H1 (cell line): ENCODE results near the gene ADGRV1. TPM values are rescaled to one million over a fixed set of nuclear protein-coding genes. Genes with fewer than 3 reads are reported as not detected.

Source experiments
- CTCF ChIA-PET: fragments of 300-600 bp; sonication (Branson Sonifier 250); formaldehyde crosslinking; loops from one replicate; lab custom pipeline; 2021; ENCODE audit not compliant: partially characterized antibody; lab: Charles Lee
- POLR2A ChIA-PET: fragments of 300-600 bp; sonication (Branson Sonifier 250); formaldehyde crosslinking; loops from one replicate; lab custom pipeline; 2021; ENCODE audit warnings: inconsistent platforms; ENCODE audit not compliant: partially characterized antibody; lab: Charles Lee
- DNase-seq, 2 experiments: peaks; one replicate each; pipeline versions ENCODE4 v3.0.0 to v3.0.0-alpha.2; 2010 to 2022; ENCODE audit warnings: low spot score in 2 of 2, low read depth in 1 of 2, mixed read lengths in 1 of 2
- FAIRE-seq: peaks from 2 replicates; lab custom pipeline; 2011; peaks lifted over from hg19 to GRCh38; lab: Jason Lieb, UNC
- H2AFZ ChIP-seq: 2 replicates; pipeline ENCODE4 v1.8.1; 2012; ENCODE audit warnings: low read length, inconsistent platforms
- H2AK5ac ChIP-seq: 2 replicates; pipeline ENCODE4 v1.6.1; 2013; ENCODE audit warnings: low read depth, low read length
- H2BK120ac ChIP-seq: replicated peaks from 2 replicates; pipeline ENCODE3; 2013; ENCODE audit warnings: low read depth, low read length, inconsistent platforms
- H2BK12ac ChIP-seq: 2 replicates; pipeline ENCODE4 v1.6.1; 2013; ENCODE audit warnings: low read depth, low read length
- H2BK15ac ChIP-seq: 2 replicates; pipeline ENCODE4 v1.6.1; 2013; ENCODE audit warnings: low read length
- H2BK20ac ChIP-seq: 2 replicates; pipeline ENCODE4 v1.6.1; 2013; ENCODE audit warnings: low read length
- H2BK5ac ChIP-seq: 2 replicates; pipeline ENCODE4 v1.6.1; 2013; ENCODE audit warnings: low read depth, low read length
- H3K14ac ChIP-seq: 2 replicates; pipeline ENCODE4 v1.6.1; 2013; ENCODE audit warnings: inconsistent platforms; ENCODE audit not compliant: insufficient read length
- H3K18ac ChIP-seq: 2 replicates; pipeline ENCODE4 v1.6.1; 2013; ENCODE audit warnings: low read length; ENCODE audit errors: extremely low read depth
- H3K23ac ChIP-seq: 2 replicates; pipeline ENCODE4 v1.6.1; 2013; ENCODE audit warnings: inconsistent platforms; ENCODE audit not compliant: insufficient read length
- H3K23me2 ChIP-seq: 2 replicates; pipeline ENCODE4 v1.6.1; 2013; ENCODE audit warnings: low read depth, low read length
- H3K27ac ChIP-seq: 2 replicates; pipeline ENCODE4 v1.6.1; 2011; ENCODE audit warnings: low read depth, low read length, inconsistent platforms
- H3K27me3 ChIP-seq, 4 experiments: replicated peaks in 1 of 4; 1 replicate in 1 of 4; 2 replicates in 3 of 4; pipeline versions ENCODE4 v1.6.1 to v1.8.1; 2011 to 2013; ENCODE audit warnings: low read length in 3 of 4, mild to moderate bottlenecking in 3 of 4, inconsistent platforms in 2 of 4, mixed read lengths in 2 of 4, moderate library complexity in 1 of 4; ENCODE audit not compliant: control insufficient read depth in 3 of 4, insufficient read depth in 3 of 4; ENCODE audit errors: extremely low read depth in 1 of 4
- H3K36me3 ChIP-seq, 4 experiments: 2 replicates each; pipeline versions ENCODE4 v1.6.1 to v1.8.1; 2011 to 2013; ENCODE audit warnings: mild to moderate bottlenecking in 4 of 4, low read length in 3 of 4, moderate library complexity in 2 of 4, control low read depth in 1 of 4, inconsistent platforms in 1 of 4; ENCODE audit not compliant: insufficient read depth in 4 of 4, control insufficient read depth in 2 of 4
- H3K4ac ChIP-seq: replicated peaks from 2 replicates; pipeline ENCODE3; 2013; ENCODE audit warnings: low read length, low read depth, mixed read lengths, inconsistent platforms; ENCODE audit not compliant: insufficient read length
- H3K4me1 ChIP-seq, 4 experiments: replicated peaks in 1 of 4; 1 replicate in 1 of 4; 2 replicates in 3 of 4; pipeline versions ENCODE4 v1.6.1 to v1.8.1; 2011 to 2013; ENCODE audit warnings: low read length in 3 of 4, inconsistent platforms in 2 of 4, mixed read lengths in 1 of 4; ENCODE audit not compliant: insufficient read depth in 4 of 4, control insufficient read depth in 3 of 4
- H3K4me2 ChIP-seq, 2 experiments: 2 replicates each; pipeline versions ENCODE4 v1.6.1 to v1.8.1; 2011 to 2013; ENCODE audit warnings: low read depth in 2 of 2, low read length in 2 of 2, control low read depth in 1 of 2, inconsistent platforms in 1 of 2, mild to moderate bottlenecking in 1 of 2; ENCODE audit not compliant: insufficient read depth in 1 of 2
- H3K4me3 ChIP-seq, 4 experiments: fragments of 200-600, 300-600 bp in 1 of 4; sonication (generic), shearing (Covaris generic), sonication (Bioruptor Twin) in 1 of 4; 2 replicates each; pipeline versions ENCODE4 v1.5.1 to v1.8.1; 2011 to 2016; ENCODE audit warnings: low read length in 4 of 4, low read depth in 3 of 4, control low read depth in 2 of 4, inconsistent platforms in 2 of 4, mild to moderate bottlenecking in 2 of 4, mixed read lengths in 1 of 4, moderate library complexity in 1 of 4; ENCODE audit not compliant: insufficient read depth in 2 of 4; ENCODE audit errors: extremely low read depth in 1 of 4
- H3K56ac ChIP-seq: replicated peaks from 2 replicates; pipeline ENCODE3; 2013; ENCODE audit warnings: low read depth, mild to moderate bottlenecking, mixed read lengths, low read length, inconsistent platforms; ENCODE audit not compliant: insufficient read length
- H3K79me1 ChIP-seq: 2 replicates; pipeline ENCODE4 v1.6.1; 2013; ENCODE audit warnings: low read depth, low read length, control low read depth
- H3K79me2 ChIP-seq, 2 experiments: 2 replicates each; pipeline versions ENCODE4 v1.6.1 to v1.8.1; 2012 to 2013; ENCODE audit warnings: low read length in 2 of 2, mild to moderate bottlenecking in 2 of 2, inconsistent platforms in 1 of 2; ENCODE audit not compliant: insufficient read depth in 2 of 2, control insufficient read depth in 1 of 2
- H3K9ac ChIP-seq, 4 experiments: replicated peaks in 1 of 4; 1 replicate in 1 of 4; 2 replicates in 3 of 4; pipeline versions ENCODE4 v1.6.1 to v1.8.1; 2011 to 2013; ENCODE audit warnings: low read depth in 3 of 4, low read length in 3 of 4, control low read depth in 2 of 4, mild to moderate bottlenecking in 2 of 4, moderate library complexity in 2 of 4, inconsistent platforms in 1 of 4; ENCODE audit errors: extremely low read depth in 1 of 4
- H3K9me3 ChIP-seq, 2 experiments: 2 replicates each; pipeline versions ENCODE4 v1.6.1 to v1.8.1; 2012 to 2013; ENCODE audit warnings: mild to moderate bottlenecking in 2 of 2, moderate library complexity in 2 of 2, control low read depth in 1 of 2, inconsistent platforms in 1 of 2, low read depth in 1 of 2, low read length in 1 of 2, mixed read lengths in 1 of 2; ENCODE audit not compliant: insufficient read depth in 2 of 2
- H4K20me1 ChIP-seq, 2 experiments: replicated peaks in 1 of 2; 2 replicates each; pipeline versions ENCODE3 to v1.8.1; 2011 to 2013; ENCODE audit warnings: inconsistent platforms in 2 of 2, low read length in 2 of 2, mild to moderate bottlenecking in 1 of 2; ENCODE audit not compliant: insufficient read depth in 2 of 2, control insufficient read depth in 1 of 2
- H4K5ac ChIP-seq: 2 replicates; pipeline ENCODE4 v1.6.1; 2013; ENCODE audit warnings: low read length, low read depth, mixed read lengths, inconsistent platforms; ENCODE audit not compliant: insufficient read length
- H4K8ac ChIP-seq: 2 replicates; pipeline ENCODE4 v1.8.0; 2013; ENCODE audit warnings: mild to moderate bottlenecking, moderate library complexity, low read length, inconsistent platforms; ENCODE audit not compliant: insufficient read depth; ENCODE audit errors: extremely low read depth
- H4K91ac ChIP-seq: replicated peaks from 2 replicates; pipeline ENCODE3; 2013; ENCODE audit warnings: low read length, mixed read lengths, inconsistent platforms; ENCODE audit not compliant: insufficient read length
- ASH2L ChIP-seq: fragments of 200-600, 300-600 bp; sonication (generic); IDR thresholded peaks from one replicate; pipeline ENCODE4 v1.7.1; 2017; ENCODE audit warnings: low read length
- BRCA1 ChIP-seq: IDR thresholded peaks from 2 replicates; pipeline ENCODE4 v1.6.1; 2012; ENCODE audit warnings: low read depth, low read length, improper control_type of control experiment
- CHD2 ChIP-seq: IDR thresholded peaks from 2 replicates; pipeline ENCODE4 v1.6.1; 2012; ENCODE audit warnings: low read length, improper control_type of control experiment
- E2F6 ChIP-seq: IDR thresholded peaks from 2 replicates; pipeline ENCODE4 v1.6.1; 2012; ENCODE audit warnings: inconsistent platforms
- EZH2 ChIP-seq: fragments of 200-600 bp; sonication (generic); IDR thresholded peaks from 2 replicates; pipeline ENCODE4 v1.7.1; 2012; ENCODE audit warnings: low read depth, mild to moderate bottlenecking, moderate library complexity, low read length, inconsistent platforms; ENCODE audit not compliant: severe bottlenecking
- HDAC2 ChIP-seq, 2 experiments: fragments of 300-600 bp in 1 of 2; sonication (generic) in 1 of 2; IDR thresholded peaks; 2 replicates each; pipeline ENCODE4 v1.6.1; 2011 to 2012; ENCODE audit warnings: low read depth in 2 of 2, low read length in 2 of 2, mild to moderate bottlenecking in 2 of 2, moderate library complexity in 2 of 2, borderline replicate concordance in 1 of 2, inconsistent platforms in 1 of 2
- HDAC6 ChIP-seq: IDR thresholded peaks from one replicate; pipeline ENCODE4 v1.7.1; 2012; ENCODE audit warnings: low read depth, mild to moderate bottlenecking, inconsistent platforms, low read length, moderate library complexity
- NANOG ChIP-seq: IDR thresholded peaks from 2 replicates; pipeline ENCODE4 v1.6.1; 2011; ENCODE audit warnings: low read length, low read depth, mild to moderate bottlenecking, inconsistent platforms; ENCODE audit not compliant: insufficient read depth, poor library complexity, severe bottlenecking
- POLR2AphosphoS5 ChIP-seq: IDR thresholded peaks from 2 replicates; pipeline ENCODE4 v1.6.1; 2011; ENCODE audit warnings: low read depth, low read length
- RFX5 ChIP-seq: IDR thresholded peaks from 2 replicates; pipeline ENCODE4 v1.6.1; 2011; ENCODE audit warnings: low read depth, low read length, improper control_type of control experiment, borderline replicate concordance
- RXRA ChIP-seq: IDR thresholded peaks from 2 replicates; pipeline ENCODE4 v1.6.1; 2011; ENCODE audit warnings: low read depth, mild to moderate bottlenecking, low read length, moderate library complexity; ENCODE audit not compliant: insufficient read depth
- SP2 ChIP-seq: IDR thresholded peaks from 2 replicates; pipeline ENCODE4 v1.6.1; 2012; ENCODE audit warnings: mild to moderate bottlenecking, low read length, inconsistent platforms
- SUZ12 ChIP-seq: fragments of 200-600 bp; sonication (generic); IDR thresholded peaks from 2 replicates; pipeline ENCODE4 v1.6.1; 2012; ENCODE audit warnings: mild to moderate bottlenecking, inconsistent platforms, low read length, moderate library complexity, mixed read lengths
- TAF1 ChIP-seq: IDR thresholded peaks from 2 replicates; pipeline ENCODE4 v1.6.1; 2011; ENCODE audit warnings: mild to moderate bottlenecking, low read depth, low read length
- WGBS, 2 experiments: shearing (Covaris generic) in 1 of 2; methylation state at CpG; one replicate each; pipeline versions ENCODE4 v1.1.6 to v1.1.7; 2013 to 2015; ENCODE audit warnings: low lambda C conversion rate in 2 of 2, mixed read lengths in 2 of 2, inconsistent platforms in 1 of 2, low coverage in 1 of 2, missing lambda C conversion rate in 1 of 2; ENCODE audit not compliant: insufficient replicate concordance in 2 of 2, insufficient coverage in 1 of 2, insufficient read length in 1 of 2; ENCODE audit errors: extremely low coverage in 1 of 2, missing lambda C conversion rate in 1 of 2; 5-methylcytosine and 5-hydroxymethylcytosine counted together
- polyA plus RNA-seq, 7 experiments: library from polyadenylated mRNA; depleted of rRNA in 3 of 7; stranded (reverse) in 5 of 7; unstranded in 2 of 7; fragments of >200 nt in 5 of 7; fragments of 200-250 nt in 2 of 7; gene quantifications; 1 replicate in 5 of 7; 2 replicates in 1 of 7; 4 replicates in 1 of 7; pipeline versions ENCODE4 v1.2.1 to v1.2.3, GENCODE V29; 2011 to 2013; ENCODE audit warnings: missing spikeins in 2 of 7, mixed read lengths in 2 of 7
- total RNA-seq: library from RNA; stranded (reverse); fragmentation: NEBNext Ultra II Directional; extraction: Animal tissue kit (Norgen Biotek cat#: 25700); gene quantifications from 2 replicates; pipeline ENCODE4 v1.2.1, GENCODE V29; 2021

Gene ADGRV1
- total and polyA plus RNA-seq, 2 of the 8 experiments (the other 6 are each of a cell fraction or from before 2014, with no cell fraction given): 53.1 to 62.2 TPM

GRCh38 chr5:91143840-91144239 is 585.2 kb downstream of the ADGRV1 start:
- H2BK5ac ChIP-seq: no peak overlapping the region
- H3K79me1 ChIP-seq: no peaks in the 10 kb centered on the region
- no peaks in the 10 kb centered on the region for H3K23me2 ChIP-seq
- 95% methylated on average over 2 of the region's 2 CpGs; no CpG with 5 or more reads in 1 of the 2 experiments for WGBS, 2 experiments
- H3K36me3 ChIP-seq: peaks cover 0 to 4% (median 0%) of the 10 kb centered on the region in 4 experiments; a peak in 4 of 8 replicates
- no peak overlapping the region for H3K23ac ChIP-seq
- H3K4me3 ChIP-seq: no peak overlapping the region
- H3K9ac ChIP-seq: no peak overlapping the region
- no peak overlapping the region for H3K14ac ChIP-seq
- CTCF ChIA-PET: interaction anchor here (1.2 to 2.1 kb wide), 3 partner anchors 16 to 278 kb away, joined by 3 to 13 read pairs (median 9); no protein-coding TSS in a partner anchor
- no peak overlapping the region; the same call in 1 of the 2 replicates for H4K8ac ChIP-seq
- no peak overlapping the region for H3K27ac ChIP-seq
- no peak for DNase-seq
- no peaks in the 10 kb centered on the region for H3K27me3 ChIP-seq
- H4K20me1 ChIP-seq: no peaks in the 10 kb centered on the region
- H3K4me1 ChIP-seq: peaks cover 0 to 2% (median 1%) of the 10 kb centered on the region in 4 experiments; a peak in 5 of 7 replicates
- H2BK120ac ChIP-seq: no peak overlapping the region
- no peak overlapping the region for H3K18ac ChIP-seq
- no peak overlapping the region for H4K5ac ChIP-seq
- H2BK15ac ChIP-seq: no peak overlapping the region
- no peak overlapping the region for H2BK20ac ChIP-seq
- FAIRE-seq: no peak
- H2AFZ ChIP-seq: no peak overlapping the region
- no peak overlapping the region for H2BK12ac ChIP-seq
- no peak overlapping the region for H3K56ac ChIP-seq
- H3K4me2 ChIP-seq: no peak overlapping the region
- H3K4ac ChIP-seq: no peak overlapping the region
- TF ChIP-seq RXRA (no peak), ASH2L (no peak), HDAC2 (IDR thresholded peaks at IDR 0.05; ENCODE audit: borderline replicate concordance in 1 of 2, low read depth in 2 of 2, low read length in 2 of 2) (no peak), EZH2 (no peak), SUZ12 (no peak), HDAC6 (no peak), E2F6 (no peak), POLR2AphosphoS5 (no peak), BRCA1 (no peak), CHD2 (no peak), NANOG (no peak), SP2 (no peak), RFX5 (no peak), TAF1 (no peak)
- POLR2A ChIA-PET: interaction anchor here (1.3 kb wide), 1 partner anchor 238 kb away, joined by 3 read pairs; no protein-coding TSS in a partner anchor
- H4K91ac ChIP-seq: no peak overlapping the region
- H3K9me3 ChIP-seq: peaks cover 2 to 6% of the 10 kb centered on the region in 2 experiments; a peak in 1 of 4 replicates
- no peaks in the 10 kb centered on the region for H3K79me2 ChIP-seq
- H2AK5ac ChIP-seq: no peak overlapping the region
